T-helper 2 cell treated with Interferon-gamma antibody and Interleukin-4, amounts not matched to agents 100 ng/mL and 5 ng/mL, for 36 hours (primary cell): ENCODE results near the gene PRC1. TPM values are rescaled to one million over a fixed set of nuclear protein-coding genes. Genes with fewer than 3 reads are reported as not detected.

Experiments used
- intact Hi-C: fragments of 100-400 bp; cut with micrococcal nuclease; formaldehyde crosslinking; loops from one replicate; pipeline ENCODE4 v1.15.1; 2023
- total RNA-seq: library from RNA; stranded (reverse); gene quantifications from 2 replicates; pipeline ENCODE4 v1.2.3, GENCODE V29; 2022

The PRC1 gene
- total RNA-seq, 1 donor from 2014 or later: 130 TPM

- intact Hi-C loops: loop anchor here (10.0 kb wide), 1 partner anchor 864 kb away; the partner anchor contains the start of gene SLCO3A1
Measured at GRCh38 chr15:90990446-90990845, 3.9 kb downstream of the PRC1 start.

GRCh38 chr15:90989040-90989768 lies 5.1 kb downstream of the PRC1 start:
- intact Hi-C loops: no loop called here

GRCh38 chr15:90988296-90988695 lies 6.0 kb downstream of the PRC1 start:
- intact Hi-C loops: no loop called here

- intact Hi-C loops: no loop called here
Measured at GRCh38 chr15:90987561-90988141, 6.7 kb downstream of the PRC1 start.

GRCh38 chr15:90986790-90987507 lies 7.4 kb downstream of the PRC1 start:
- intact Hi-C loops: no loop called here

- intact Hi-C loops: no loop called here
Measured at GRCh38 chr15:90982135-90982534, 12.2 kb downstream of the PRC1 start.

DNA sequence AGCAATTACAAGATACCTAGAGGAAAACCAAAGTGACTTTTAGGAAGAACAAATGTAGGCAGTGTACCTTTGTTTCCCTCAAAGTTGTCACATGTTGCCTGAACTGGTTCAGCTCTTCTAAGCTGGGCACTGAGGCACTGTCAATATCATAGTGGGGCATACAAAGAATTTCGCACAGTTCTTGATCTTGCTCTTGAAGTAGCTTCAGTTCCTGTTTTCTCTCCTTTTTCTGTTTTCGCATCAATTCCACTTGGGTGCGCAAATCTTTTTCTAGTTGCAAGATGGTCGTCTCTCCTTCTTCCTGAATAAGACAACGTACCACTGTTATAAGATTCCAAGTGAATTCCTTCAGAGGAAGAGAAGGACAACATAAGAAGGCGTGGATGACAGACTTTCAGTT lies 12.7 kb downstream of the PRC1 start:
- intact Hi-C loops: no loop called here

DNA sequence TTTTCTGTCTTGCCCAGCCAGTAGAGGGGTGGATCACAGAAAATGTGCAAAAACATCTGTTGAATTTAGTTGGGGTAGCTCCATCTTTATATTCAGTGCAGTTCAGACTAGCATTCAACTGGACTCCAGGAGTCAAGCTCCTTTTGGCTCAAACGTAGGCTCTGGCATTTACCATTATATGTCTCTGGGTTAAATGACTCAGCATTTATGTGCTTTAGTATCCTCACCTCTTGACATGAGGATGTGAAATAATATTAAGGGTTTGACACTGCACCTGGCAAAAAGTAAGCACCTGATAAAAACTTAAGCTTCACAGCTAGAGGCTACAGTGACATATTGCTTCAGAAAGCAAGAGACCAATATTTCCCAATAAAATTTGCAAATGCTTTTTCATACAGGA lies 14.8 kb downstream of the PRC1 start:
- intact Hi-C loops: no loop called here

DNA sequence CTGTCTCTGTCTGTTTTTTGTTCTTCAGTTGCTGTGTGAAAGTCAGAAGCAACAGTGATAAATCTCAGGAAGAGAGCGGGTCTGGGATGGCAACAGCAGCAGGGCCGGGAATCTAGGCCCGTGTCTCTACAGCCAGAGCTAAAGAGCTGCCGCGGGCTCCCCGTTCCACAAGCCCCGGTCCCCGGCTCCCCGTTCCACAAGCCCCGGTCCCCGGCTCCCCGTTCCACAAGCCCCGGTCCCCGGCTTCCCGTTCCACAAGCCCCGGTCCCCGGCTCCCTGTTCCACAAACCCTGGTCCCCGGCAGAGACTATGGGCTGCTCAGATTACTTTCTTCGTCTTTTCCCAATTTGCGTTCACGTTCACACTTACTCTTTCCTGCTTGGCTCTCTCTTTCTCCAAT lies 20.1 kb downstream of the PRC1 start:
- intact Hi-C loops: no loop called here

- intact Hi-C loops: no loop called here
Measured at GRCh38 chr15:90972133-90972532, 22.2 kb downstream of the PRC1 start.

DNA sequence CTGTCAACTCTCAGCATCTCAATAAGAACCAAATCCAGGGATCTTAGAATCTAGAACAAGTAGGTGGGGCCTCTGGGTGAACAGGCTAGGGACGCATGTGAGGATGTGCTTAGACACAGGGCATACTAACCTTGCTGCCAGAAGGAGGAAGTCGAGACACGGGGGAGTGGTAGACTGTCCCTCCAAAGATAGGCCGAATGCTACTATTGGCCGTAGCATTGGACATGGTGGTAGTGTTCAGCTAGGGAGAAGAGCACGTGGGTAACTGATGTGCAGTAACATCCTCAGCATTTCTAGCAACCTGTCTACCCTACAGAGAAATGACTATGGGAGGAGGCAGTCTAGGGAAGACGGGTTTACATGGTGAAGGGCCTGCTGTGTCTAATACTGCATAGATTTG lies 24.1 kb downstream of the PRC1 start:
- intact Hi-C loops: no loop called here

- intact Hi-C loops: no loop called here
Measured at GRCh38 chr15:90968434-90968833, 25.9 kb downstream of the PRC1 start.

GRCh38 chr15:90967206-90967605 lies 27.1 kb downstream of the PRC1 start:
- intact Hi-C loops: no loop called here

DNA sequence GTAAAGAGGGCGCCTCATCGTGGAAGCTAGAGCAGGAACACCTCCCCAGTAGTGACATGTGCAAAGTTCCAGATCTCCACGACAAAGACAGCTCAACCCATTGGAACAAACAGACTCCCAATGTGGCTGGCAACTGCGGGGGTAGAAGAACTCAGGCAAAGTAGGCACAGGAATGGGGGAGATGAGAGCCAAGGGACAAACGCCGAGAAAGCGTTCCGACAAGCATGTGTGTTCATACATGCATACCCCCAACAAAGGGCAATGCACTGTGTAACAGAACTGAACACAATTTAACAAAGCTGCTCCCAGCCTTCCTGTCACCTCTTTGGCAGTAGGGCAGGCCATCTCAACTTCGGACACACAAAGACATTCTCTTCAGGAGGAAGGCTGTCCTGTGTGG lies 28.1 kb downstream of the PRC1 start:
- intact Hi-C loops: no loop called here

GRCh38 chr15:90962021-90962420 lies 32.3 kb downstream of the PRC1 start:
- intact Hi-C loops: no loop called here

DNA sequence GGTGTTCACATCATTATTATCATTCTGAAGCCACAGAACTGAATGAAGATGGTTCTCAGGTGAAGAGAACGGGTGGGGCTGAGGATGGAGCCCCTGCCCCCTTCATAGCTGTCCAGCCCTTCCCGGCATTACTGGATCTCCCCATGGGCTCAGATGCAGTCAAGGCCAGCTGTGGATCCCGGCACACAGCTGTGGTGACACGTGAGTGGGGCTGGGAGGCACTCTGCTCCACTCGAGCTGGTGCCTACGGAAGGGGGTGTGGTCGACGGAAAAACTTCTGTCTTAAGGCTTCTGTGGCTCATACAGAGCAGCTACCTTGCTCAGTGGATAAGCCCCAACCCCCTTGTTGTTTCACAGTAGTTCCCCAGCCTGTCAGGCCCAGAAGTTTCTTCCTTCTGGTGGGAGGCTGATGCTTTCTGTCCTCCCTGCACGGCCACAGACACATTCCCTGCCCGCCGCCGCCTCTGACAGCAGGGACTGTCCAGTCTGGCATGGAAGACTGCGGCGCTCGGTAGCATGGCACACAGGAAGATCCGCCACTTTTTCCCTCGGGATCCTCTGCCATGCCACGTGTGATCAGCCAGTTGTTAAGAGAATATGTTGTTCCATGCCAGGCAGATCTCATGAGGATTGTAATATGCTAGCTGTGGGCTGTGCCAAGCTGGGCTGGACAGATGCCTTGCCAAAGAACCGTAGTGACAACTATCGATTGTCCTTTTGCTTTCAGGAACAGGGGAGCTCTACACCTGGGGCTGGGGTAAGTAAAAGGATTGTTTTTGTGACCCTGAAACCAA lies 33.8 kb downstream of the PRC1 start:
- intact Hi-C loops: no loop called here

- intact Hi-C loops: no loop called here
Measured at GRCh38 chr15:90959894-90960293, 34.4 kb downstream of the PRC1 start.

GRCh38 chr15:90959028-90959595 lies 35.2 kb downstream of the PRC1 start:
- intact Hi-C loops: no loop called here

GRCh38 chr15:90957791-90958190 lies 36.5 kb downstream of the PRC1 start:
- intact Hi-C loops: no loop called here

GRCh38 chr15:90957031-90957790 lies 37.1 kb downstream of the PRC1 start:
- intact Hi-C loops: no loop called here
